WTC11 (cell line): Measurements from ENCODE around the gene NR3C1.

Experiments used
- CREB1 ChIP-seq: sonication (generic); formaldehyde crosslinking; IDR thresholded peaks from 2 replicates; pipeline ENCODE4 v1.8.0; 2023; ENCODE audit warnings: mild to moderate bottlenecking, missing genetic modification reagents
- CTCF ChIP-seq: fragments of 200-600 bp; IDR thresholded peaks from 2 replicates; pipeline ENCODE4 v1.8.0; 2022; ENCODE audit warnings: antibody characterized with exemption
- FOXK1 ChIP-seq: sonication (generic); formaldehyde crosslinking; IDR thresholded peaks from 2 replicates; pipeline ENCODE4 v1.8.0; 2022; ENCODE audit warnings: mild to moderate bottlenecking, moderate library complexity, missing genetic modification reagents
- SP1 ChIP-seq: sonication (generic); formaldehyde crosslinking; conservative IDR thresholded peaks from 2 replicates; pipeline ENCODE4 v1.8.1; 2022; ENCODE audit warnings: missing genetic modification reagents
- ZNF263 ChIP-seq: sonication (generic); formaldehyde crosslinking; IDR thresholded peaks from 2 replicates; pipeline ENCODE4 v1.8.1; 2022; ENCODE audit warnings: low read depth, mild to moderate bottlenecking, moderate library complexity, missing genetic modification reagents
- TF ChIP-seq, protein P1 (sequence below): sonication (generic); formaldehyde crosslinking; conservative IDR thresholded peaks from 2 replicates; pipeline ENCODE4 v1.8.1; 2023; ENCODE audit warnings: mild to moderate bottlenecking, low read depth, missing genetic modification reagents, moderate library complexity

DNA sequence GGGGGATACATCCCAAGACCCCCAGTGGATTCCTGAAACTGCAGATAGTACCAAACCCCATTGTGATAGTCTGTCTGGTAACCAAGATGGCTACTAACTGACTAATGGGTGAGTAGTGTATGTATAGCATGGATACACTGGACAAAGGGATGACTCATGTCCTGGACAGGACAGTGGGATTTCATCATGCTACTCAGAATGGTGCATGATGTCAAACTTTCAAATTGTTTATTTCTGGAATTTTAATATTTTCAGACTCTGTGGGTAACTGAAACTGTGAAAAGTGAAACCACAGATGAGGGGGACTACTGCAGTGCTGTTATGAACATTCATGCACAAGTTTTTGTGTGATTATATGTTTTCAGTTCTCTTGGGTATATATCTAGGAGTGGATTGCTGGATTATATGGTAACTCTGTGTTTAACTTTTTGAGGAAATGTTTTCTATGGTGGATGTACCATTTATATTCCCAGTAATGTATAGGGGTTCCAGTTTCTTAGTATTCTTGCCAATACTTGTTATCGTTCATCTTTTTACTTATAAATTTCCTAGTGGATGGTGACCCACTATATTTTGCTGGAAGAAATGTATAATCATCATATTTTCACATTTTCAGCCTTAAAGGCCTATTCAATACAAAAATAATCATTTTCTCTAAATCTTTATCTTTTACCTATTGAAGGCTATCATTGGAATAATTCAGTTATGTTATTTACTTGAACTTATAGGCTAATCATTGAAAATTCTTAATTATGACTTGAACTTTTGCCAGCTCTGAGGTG lies 140.9 kb downstream of the NR3C1 start:
- TF ChIP-seq CTCF (no peak), CREB1 (no peak), ZNF263 (no peak), FOXK1 (no peak), SP1 (no peak)
- TF ChIP-seq, protein P1, sequence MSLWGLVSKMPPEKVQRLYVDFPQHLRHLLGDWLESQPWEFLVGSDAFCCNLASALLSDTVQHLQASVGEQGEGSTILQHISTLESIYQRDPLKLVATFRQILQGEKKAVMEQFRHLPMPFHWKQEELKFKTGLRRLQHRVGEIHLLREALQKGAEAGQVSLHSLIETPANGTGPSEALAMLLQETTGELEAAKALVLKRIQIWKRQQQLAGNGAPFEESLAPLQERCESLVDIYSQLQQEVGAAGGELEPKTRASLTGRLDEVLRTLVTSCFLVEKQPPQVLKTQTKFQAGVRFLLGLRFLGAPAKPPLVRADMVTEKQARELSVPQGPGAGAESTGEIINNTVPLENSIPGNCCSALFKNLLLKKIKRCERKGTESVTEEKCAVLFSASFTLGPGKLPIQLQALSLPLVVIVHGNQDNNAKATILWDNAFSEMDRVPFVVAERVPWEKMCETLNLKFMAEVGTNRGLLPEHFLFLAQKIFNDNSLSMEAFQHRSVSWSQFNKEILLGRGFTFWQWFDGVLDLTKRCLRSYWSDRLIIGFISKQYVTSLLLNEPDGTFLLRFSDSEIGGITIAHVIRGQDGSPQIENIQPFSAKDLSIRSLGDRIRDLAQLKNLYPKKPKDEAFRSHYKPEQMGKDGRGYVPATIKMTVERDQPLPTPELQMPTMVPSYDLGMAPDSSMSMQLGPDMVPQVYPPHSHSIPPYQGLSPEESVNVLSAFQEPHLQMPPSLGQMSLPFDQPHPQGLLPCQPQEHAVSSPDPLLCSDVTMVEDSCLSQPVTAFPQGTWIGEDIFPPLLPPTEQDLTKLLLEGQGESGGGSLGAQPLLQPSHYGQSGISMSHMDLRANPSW (CRISPR knock-in tag), result no peak
